GM23338 (cell line): ENCODE results near the gene MITF. TPM values are rescaled to one million over a fixed set of nuclear protein-coding genes. Genes with fewer than 3 reads are reported as not detected.

Experiments
- ATAC-seq: fragments of 200-7000 bp; cut with Tn5 transposase; 3 replicates; pipeline ENCODE4 v1.9.1; 2020
- DNase-seq: peaks from one replicate; pipeline ENCODE4 v3.0.0-alpha.2; 2015; ENCODE audit warnings: low spot score
- H2AFZ ChIP-seq: fragments of 200-600 bp; sonication (generic); 2 replicates; pipeline ENCODE4 v1.8.0; 2016; ENCODE audit warnings: antibody characterized with exemption, mild to moderate bottlenecking, moderate library complexity
- H3F3A ChIP-seq: fragments of 200-600 bp; sonication (generic); replicated peaks from 2 replicates; pipeline ENCODE4 v1.8.0; 2017; ENCODE audit warnings: antibody characterized with exemption, mixed run types, low read depth
- H3K27ac ChIP-seq: fragments of 200-600 bp; sonication (generic); 2 replicates; pipeline ENCODE4 v1.6.1; 2016; ENCODE audit warnings: low read depth
- H3K27me3 ChIP-seq: fragments of 200-600 bp; sonication (generic); 2 replicates; pipeline ENCODE4 v1.8.0; 2016; ENCODE audit warnings: mild to moderate bottlenecking, mixed run types, moderate library complexity; ENCODE audit not compliant: insufficient read depth
- H3K36me3 ChIP-seq: fragments of 200-600 bp; sonication (generic); 2 replicates; pipeline ENCODE4 v1.8.0; 2016; ENCODE audit warnings: mild to moderate bottlenecking; ENCODE audit not compliant: insufficient read depth
- H3K4me1 ChIP-seq: fragments of 200-600 bp; sonication (generic); 2 replicates; pipeline ENCODE4 v1.8.0; 2016; ENCODE audit warnings: mild to moderate bottlenecking, moderate library complexity; ENCODE audit not compliant: insufficient read depth
- H3K4me2 ChIP-seq: fragments of 200-600 bp; sonication (generic); 2 replicates; pipeline ENCODE4 v1.7.1; 2017; ENCODE audit warnings: mixed run types
- H3K4me3 ChIP-seq: fragments of 200-600 bp; sonication (generic); 2 replicates; pipeline ENCODE4 v1.6.1; 2016; ENCODE audit warnings: mixed run types
- H3K79me2 ChIP-seq: fragments of 200-600 bp; sonication (generic); replicated peaks from 2 replicates; pipeline ENCODE4 v1.8.0; 2017; ENCODE audit warnings: mild to moderate bottlenecking; ENCODE audit not compliant: insufficient read depth
- H3K9me2 ChIP-seq: fragments of 200-600 bp; sonication (generic); 2 replicates; pipeline ENCODE4 v1.8.0; 2017; ENCODE audit not compliant: insufficient read depth
- H4K20me1 ChIP-seq: fragments of 200-600 bp; sonication (generic); replicated peaks from 2 replicates; pipeline ENCODE4 v1.8.0; 2017; ENCODE audit warnings: mild to moderate bottlenecking; ENCODE audit not compliant: insufficient read depth
- H3K27ac Mint-ChIP-seq: 2 replicates; pipeline ENCODE4 v1.8.0; 2020; ENCODE audit warnings: inconsistent platforms, mild to moderate bottlenecking, moderate library complexity, mixed read lengths
- H3K27me3 Mint-ChIP-seq: 3 replicates; pipeline ENCODE4 v1.8.0; 2022; ENCODE audit warnings: low read depth, mild to moderate bottlenecking, moderate library complexity, mixed read lengths, inconsistent platforms; ENCODE audit not compliant: insufficient read depth, poor library complexity
- H3K36me3 Mint-ChIP-seq: 3 replicates; pipeline ENCODE4 v1.8.0; 2021; ENCODE audit warnings: low read depth, mild to moderate bottlenecking, inconsistent platforms, moderate library complexity, mixed read lengths
- H3K4me1 Mint-ChIP-seq: 3 replicates; pipeline ENCODE4 v1.8.0; 2020; ENCODE audit warnings: mild to moderate bottlenecking, inconsistent platforms, mixed read lengths
- H3K4me3 Mint-ChIP-seq: 3 replicates; pipeline ENCODE4 v1.8.0; 2021; ENCODE audit warnings: moderate library complexity, mild to moderate bottlenecking, inconsistent platforms, mixed read lengths
- H3K9me3 Mint-ChIP-seq: 3 replicates; pipeline ENCODE4 v1.8.0; 2020; ENCODE audit warnings: moderate library complexity, mild to moderate bottlenecking, inconsistent platforms, mixed read lengths
- CREB1 ChIP-seq: fragments of 250-450 bp; sonication (Bioruptor Pico); IDR thresholded peaks from 2 replicates; pipeline ENCODE4 v1.5.0; 2020; ENCODE audit warnings: low read depth, mild to moderate bottlenecking, moderate library complexity
- CTCF ChIP-seq, 2 experiments: fragments of 200-600 bp in 1 of 2; sonication (generic) in 1 of 2; conservative IDR thresholded peaks; 2 replicates each; pipeline versions ENCODE4 v1.5.1 to v1.6.1; 2016 to 2017; ENCODE audit warnings: antibody characterized with exemption in 2 of 2, low read depth in 2 of 2, mild to moderate bottlenecking in 2 of 2, moderate library complexity in 1 of 2
- JUNB ChIP-seq: IDR thresholded peaks from one replicate; pipeline ENCODE4 v1.6.1; 2016; ENCODE audit warnings: antibody characterized with exemption; ENCODE audit not compliant: unreplicated experiment
- POLR2AphosphoS5 ChIP-seq: IDR thresholded peaks from 2 replicates; pipeline ENCODE4 v1.6.1; 2016; ENCODE audit warnings: antibody characterized with exemption, low read depth
- STAT1 ChIP-seq: IDR thresholded peaks from one replicate; pipeline ENCODE4 v1.6.1; 2016; ENCODE audit warnings: antibody characterized with exemption; ENCODE audit not compliant: unreplicated experiment
- ZNF114 ChIP-seq: fragments of 250-450 bp; sonication (Bioruptor Pico); IDR thresholded peaks from 2 replicates; pipeline ENCODE4 v1.5.0; 2020; ENCODE audit warnings: mild to moderate bottlenecking, moderate library complexity
- ZNF331 ChIP-seq: fragments of 250-450 bp; sonication (Bioruptor Pico); IDR thresholded peaks from 2 replicates; pipeline ENCODE4 v1.5.0; 2020; ENCODE audit warnings: low read depth, mild to moderate bottlenecking, moderate library complexity
- polyA plus RNA-seq: library from polyadenylated mRNA; unstranded; fragments of >200 nt; fragmentation: Nextera tagmentation; extraction: Ambion mirVana; gene quantifications from 2 replicates; pipeline ENCODE4 v1.2.1, GENCODE V29; 2016
- total RNA-seq: library from RNA; depleted of rRNA; stranded (reverse); fragments of >200 nt; shearing (Covaris generic); gene quantifications from 2 replicates; pipeline ENCODE4 v1.2.3, GENCODE V29; 2014
- TF ChIP-seq, protein P1 (sequence below): IDR thresholded peaks from 2 replicates; pipeline ENCODE4 v1.6.1; 2016; ENCODE audit warnings: antibody characterized with exemption
- TF ChIP-seq, protein P2 (sequence below): fragments of 250-450 bp; sonication (Bioruptor Pico); IDR thresholded peaks from 2 replicates; pipeline ENCODE4 v1.5.0; 2020; ENCODE audit warnings: mild to moderate bottlenecking, moderate library complexity
- TF ChIP-seq, protein P3 (sequence below): IDR thresholded peaks from one replicate; pipeline ENCODE4 v1.6.1; 2018; ENCODE audit warnings: antibody characterized with exemption; ENCODE audit not compliant: unreplicated experiment

Gene MITF
- total and polyA plus RNA-seq, 2 experiments from 2014 or later = 1.9 to 2.4 TPM

GRCh38 chr3:69938931-69939330 is 199.7 kb downstream of the MITF start:
- Mint-ChIP-seq H3K27ac (no peak overlapping the region), H3K9me3 (no peaks in the 10 kb centered on the region), H3K4me1 (peaks cover 3% of the 10 kb centered on the region; the same call in 2 of the 3 replicates), H3K4me3 (no peak overlapping the region), H3K27me3 (no peaks in the 10 kb centered on the region), H3K36me3 (no peaks in the 10 kb centered on the region)
- Histone ChIP-seq H3K27ac (no peak overlapping the region), H3K4me1 (no peaks in the 10 kb centered on the region), H2AFZ (no peak overlapping the region), H3K4me3 (no peak overlapping the region), H3F3A (no peaks in the 10 kb centered on the region), H3K27me3 (no peaks in the 10 kb centered on the region), H4K20me1 (no peaks in the 10 kb centered on the region), H3K9me2 (no peaks in the 10 kb centered on the region; the same call in 1 of the 2 replicates), H3K79me2 (no peaks in the 10 kb centered on the region), H3K36me3 (no peaks in the 10 kb centered on the region), H3K4me2 (no peak overlapping the region)
- ATAC-seq (no peak), DNase-seq (no peak)
- TF ChIP-seq STAT1 (no peak), CTCF (conservative IDR thresholded peaks at IDR 0.05; ENCODE audit: low read depth in 2 of 2) (no peak), JUNB (no peak), POLR2AphosphoS5 (no peak), CREB1 (CRISPR knock-in tag) (no peak), ZNF114 (CRISPR knock-in tag) (no peak), ZNF331 (no peak)
- TF ChIP-seq, protein P1, sequence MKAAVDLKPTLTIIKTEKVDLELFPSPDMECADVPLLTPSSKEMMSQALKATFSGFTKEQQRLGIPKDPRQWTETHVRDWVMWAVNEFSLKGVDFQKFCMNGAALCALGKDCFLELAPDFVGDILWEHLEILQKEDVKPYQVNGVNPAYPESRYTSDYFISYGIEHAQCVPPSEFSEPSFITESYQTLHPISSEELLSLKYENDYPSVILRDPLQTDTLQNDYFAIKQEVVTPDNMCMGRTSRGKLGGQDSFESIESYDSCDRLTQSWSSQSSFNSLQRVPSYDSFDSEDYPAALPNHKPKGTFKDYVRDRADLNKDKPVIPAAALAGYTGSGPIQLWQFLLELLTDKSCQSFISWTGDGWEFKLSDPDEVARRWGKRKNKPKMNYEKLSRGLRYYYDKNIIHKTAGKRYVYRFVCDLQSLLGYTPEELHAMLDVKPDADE = no peak
- TF ChIP-seq, protein P2, sequence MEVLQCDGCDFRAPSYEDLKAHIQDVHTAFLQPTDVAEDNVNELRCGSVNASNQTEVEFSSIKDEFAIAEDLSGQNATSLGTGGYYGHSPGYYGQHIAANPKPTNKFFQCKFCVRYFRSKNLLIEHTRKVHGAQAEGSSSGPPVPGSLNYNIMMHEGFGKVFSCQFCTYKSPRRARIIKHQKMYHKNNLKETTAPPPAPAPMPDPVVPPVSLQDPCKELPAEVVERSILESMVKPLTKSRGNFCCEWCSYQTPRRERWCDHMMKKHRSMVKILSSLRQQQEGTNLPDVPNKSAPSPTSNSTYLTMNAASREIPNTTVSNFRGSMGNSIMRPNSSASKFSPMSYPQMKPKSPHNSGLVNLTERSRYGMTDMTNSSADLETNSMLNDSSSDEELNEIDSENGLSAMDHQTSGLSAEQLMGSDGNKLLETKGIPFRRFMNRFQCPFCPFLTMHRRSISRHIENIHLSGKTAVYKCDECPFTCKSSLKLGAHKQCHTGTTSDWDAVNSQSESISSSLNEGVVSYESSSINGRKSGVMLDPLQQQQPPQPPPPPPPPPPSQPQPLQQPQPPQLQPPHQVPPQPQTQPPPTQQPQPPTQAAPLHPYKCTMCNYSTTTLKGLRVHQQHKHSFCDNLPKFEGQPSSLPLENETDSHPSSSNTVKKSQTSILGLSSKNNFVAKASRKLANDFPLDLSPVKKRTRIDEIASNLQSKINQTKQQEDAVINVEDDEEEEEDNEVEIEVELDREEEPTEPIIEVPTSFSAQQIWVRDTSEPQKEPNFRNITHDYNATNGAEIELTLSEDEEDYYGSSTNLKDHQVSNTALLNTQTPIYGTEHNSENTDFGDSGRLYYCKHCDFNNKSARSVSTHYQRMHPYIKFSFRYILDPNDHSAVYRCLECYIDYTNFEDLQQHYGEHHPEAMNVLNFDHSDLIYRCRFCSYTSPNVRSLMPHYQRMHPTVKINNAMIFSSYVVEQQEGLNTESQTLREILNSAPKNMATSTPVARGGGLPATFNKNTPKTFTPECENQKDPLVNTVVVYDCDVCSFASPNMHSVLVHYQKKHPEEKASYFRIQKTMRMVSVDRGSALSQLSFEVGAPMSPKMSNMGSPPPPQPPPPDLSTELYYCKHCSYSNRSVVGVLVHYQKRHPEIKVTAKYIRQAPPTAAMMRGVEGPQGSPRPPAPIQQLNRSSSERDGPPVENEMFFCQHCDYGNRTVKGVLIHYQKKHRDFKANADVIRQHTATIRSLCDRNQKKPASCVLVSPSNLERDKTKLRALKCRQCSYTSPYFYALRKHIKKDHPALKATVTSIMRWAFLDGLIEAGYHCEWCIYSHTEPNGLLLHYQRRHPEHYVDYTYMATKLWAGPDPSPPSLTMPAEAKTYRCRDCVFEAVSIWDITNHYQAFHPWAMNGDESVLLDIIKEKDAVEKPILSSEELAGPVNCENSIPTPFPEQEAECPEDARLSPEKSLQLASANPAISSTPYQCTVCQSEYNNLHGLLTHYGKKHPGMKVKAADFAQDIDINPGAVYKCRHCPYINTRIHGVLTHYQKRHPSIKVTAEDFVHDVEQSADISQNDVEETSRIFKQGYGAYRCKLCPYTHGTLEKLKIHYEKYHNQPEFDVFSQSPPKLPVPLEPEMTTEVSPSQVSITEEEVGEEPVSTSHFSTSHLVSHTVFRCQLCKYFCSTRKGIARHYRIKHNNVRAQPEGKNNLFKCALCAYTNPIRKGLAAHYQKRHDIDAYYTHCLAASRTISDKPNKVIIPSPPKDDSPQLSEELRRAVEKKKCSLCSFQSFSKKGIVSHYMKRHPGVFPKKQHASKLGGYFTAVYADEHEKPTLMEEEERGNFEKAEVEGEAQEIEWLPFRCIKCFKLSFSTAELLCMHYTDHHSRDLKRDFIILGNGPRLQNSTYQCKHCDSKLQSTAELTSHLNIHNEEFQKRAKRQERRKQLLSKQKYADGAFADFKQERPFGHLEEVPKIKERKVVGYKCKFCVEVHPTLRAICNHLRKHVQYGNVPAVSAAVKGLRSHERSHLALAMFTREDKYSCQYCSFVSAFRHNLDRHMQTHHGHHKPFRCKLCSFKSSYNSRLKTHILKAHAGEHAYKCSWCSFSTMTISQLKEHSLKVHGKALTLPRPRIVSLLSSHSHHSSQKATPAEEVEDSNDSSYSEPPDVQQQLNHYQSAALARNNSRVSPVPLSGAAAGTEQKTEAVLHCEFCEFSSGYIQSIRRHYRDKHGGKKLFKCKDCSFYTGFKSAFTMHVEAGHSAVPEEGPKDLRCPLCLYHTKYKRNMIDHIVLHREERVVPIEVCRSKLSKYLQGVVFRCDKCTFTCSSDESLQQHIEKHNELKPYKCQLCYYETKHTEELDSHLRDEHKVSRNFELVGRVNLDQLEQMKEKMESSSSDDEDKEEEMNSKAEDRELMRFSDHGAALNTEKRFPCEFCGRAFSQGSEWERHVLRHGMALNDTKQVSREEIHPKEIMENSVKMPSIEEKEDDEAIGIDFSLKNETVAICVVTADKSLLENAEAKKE = no peak
- TF ChIP-seq, protein P3, sequence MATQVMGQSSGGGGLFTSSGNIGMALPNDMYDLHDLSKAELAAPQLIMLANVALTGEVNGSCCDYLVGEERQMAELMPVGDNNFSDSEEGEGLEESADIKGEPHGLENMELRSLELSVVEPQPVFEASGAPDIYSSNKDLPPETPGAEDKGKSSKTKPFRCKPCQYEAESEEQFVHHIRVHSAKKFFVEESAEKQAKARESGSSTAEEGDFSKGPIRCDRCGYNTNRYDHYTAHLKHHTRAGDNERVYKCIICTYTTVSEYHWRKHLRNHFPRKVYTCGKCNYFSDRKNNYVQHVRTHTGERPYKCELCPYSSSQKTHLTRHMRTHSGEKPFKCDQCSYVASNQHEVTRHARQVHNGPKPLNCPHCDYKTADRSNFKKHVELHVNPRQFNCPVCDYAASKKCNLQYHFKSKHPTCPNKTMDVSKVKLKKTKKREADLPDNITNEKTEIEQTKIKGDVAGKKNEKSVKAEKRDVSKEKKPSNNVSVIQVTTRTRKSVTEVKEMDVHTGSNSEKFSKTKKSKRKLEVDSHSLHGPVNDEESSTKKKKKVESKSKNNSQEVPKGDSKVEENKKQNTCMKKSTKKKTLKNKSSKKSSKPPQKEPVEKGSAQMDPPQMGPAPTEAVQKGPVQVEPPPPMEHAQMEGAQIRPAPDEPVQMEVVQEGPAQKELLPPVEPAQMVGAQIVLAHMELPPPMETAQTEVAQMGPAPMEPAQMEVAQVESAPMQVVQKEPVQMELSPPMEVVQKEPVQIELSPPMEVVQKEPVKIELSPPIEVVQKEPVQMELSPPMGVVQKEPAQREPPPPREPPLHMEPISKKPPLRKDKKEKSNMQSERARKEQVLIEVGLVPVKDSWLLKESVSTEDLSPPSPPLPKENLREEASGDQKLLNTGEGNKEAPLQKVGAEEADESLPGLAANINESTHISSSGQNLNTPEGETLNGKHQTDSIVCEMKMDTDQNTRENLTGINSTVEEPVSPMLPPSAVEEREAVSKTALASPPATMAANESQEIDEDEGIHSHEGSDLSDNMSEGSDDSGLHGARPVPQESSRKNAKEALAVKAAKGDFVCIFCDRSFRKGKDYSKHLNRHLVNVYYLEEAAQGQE = no peak
